K562 (cell line): ENCODE data around the gene COL4A2. TPM values are rescaled to one million over a fixed set of nuclear protein-coding genes. Genes with fewer than 3 reads are reported as not detected.

Experiments used
- ATAC-seq: fragments of 200-7000 bp; cut with Tn5 transposase; 3 replicates; pipeline ENCODE4 v1.9.1; 2020; ENCODE audit warnings: moderate library complexity
- BruUV-seq: library from RNA; stranded (reverse); fragments of 400-500 nt; replicated peaks from 2 replicates; lab custom pipeline; 2021; lab: Mats Ljungman, UMichigan
- CTCF ChIA-PET: fragments of 300-600 bp; formaldehyde crosslinking; extraction: SDS; loops from one replicate; lab custom pipeline; 2021; ENCODE audit warnings: low intra/inter-chr PET ratio; lab: Yijun Ruan, JAX
- POLR2A ChIA-PET: fragments of 300-600, 350-650 bp; sonication (Branson Sonifier 250); formaldehyde crosslinking; extraction: SDS; loops from one replicate; lab custom pipeline; 2021; ENCODE audit warnings: antibody characterized with exemption, inconsistent platforms; lab: Yijun Ruan, JAX
- DNase-seq, 4 experiments: peaks; one replicate each; pipeline versions ENCODE4 v3.0.0 to v3.0.0-alpha.2; 2011 to 2018; ENCODE audit warnings: low spot score in 3 of 4, mixed read lengths in 3 of 4; ENCODE audit errors: extremely low read depth in 1 of 4
- FAIRE-seq: peaks from 2 replicates; lab custom pipeline; 2011; peaks lifted over from hg19 to GRCh38; lab: Jason Lieb, UNC
- H2AFZ ChIP-seq: 2 replicates; pipeline ENCODE4 v1.6.0; 2011; ENCODE audit warnings: low read depth, low read length, control low read depth, inconsistent platforms
- H3K27ac ChIP-seq: fragments of 200-600 bp; 3 replicates; pipeline ENCODE4 v1.8.0; 2011; ENCODE audit warnings: low read depth, mild to moderate bottlenecking, control low read depth, inconsistent platforms, low read length, moderate library complexity, mixed read lengths; ENCODE audit errors: extremely low read depth
- H3K27me3 ChIP-seq, 2 experiments: fragments of 300-600 bp in 1 of 2; 2 replicates in 1 of 2; 3 replicates in 1 of 2; pipeline versions ENCODE4 v1.6.0 to v1.8.0; 2011; ENCODE audit warnings: inconsistent platforms in 2 of 2, low read length in 2 of 2, mild to moderate bottlenecking in 1 of 2, mixed read lengths in 1 of 2, moderate library complexity in 1 of 2; ENCODE audit not compliant: control insufficient read depth in 2 of 2, insufficient read depth in 2 of 2
- H3K36me3 ChIP-seq: fragments of 300-600 bp; 3 replicates; pipeline ENCODE4 v1.8.0; 2011; ENCODE audit warnings: mild to moderate bottlenecking, low read length, inconsistent platforms; ENCODE audit not compliant: control insufficient read depth, insufficient read depth
- H3K4me1 ChIP-seq, 2 experiments: fragments of 200-600 bp in 1 of 2; replicated peaks in 1 of 2; 2 replicates in 1 of 2; 3 replicates in 1 of 2; pipeline versions ENCODE4 v1.5.1 to v1.8.0; 2011; ENCODE audit warnings: inconsistent platforms in 2 of 2, low read length in 2 of 2, mild to moderate bottlenecking in 1 of 2, mixed read lengths in 1 of 2, moderate library complexity in 1 of 2; ENCODE audit not compliant: control insufficient read depth in 2 of 2, insufficient read depth in 2 of 2
- H3K4me2 ChIP-seq: 2 replicates; pipeline ENCODE4 v1.6.1; 2011; ENCODE audit warnings: low read length, control low read depth, inconsistent platforms, mixed read lengths; ENCODE audit not compliant: insufficient read depth
- H3K4me3 ChIP-seq: fragments of 200-600 bp; sonication (generic), shearing (Covaris generic); 2 replicates; pipeline ENCODE4 v1.5.1; 2016; ENCODE audit warnings: control low read depth, inconsistent platforms
- H3K79me2 ChIP-seq: fragments of 200-600 bp; 3 replicates; pipeline ENCODE4 v1.8.0; 2011; ENCODE audit warnings: low read length, inconsistent platforms; ENCODE audit not compliant: control insufficient read depth, insufficient read depth
- H3K9ac ChIP-seq, 2 experiments: 2 replicates each; pipeline versions ENCODE4 v1.6.0 to v1.6.1; 2011; ENCODE audit warnings: low read depth in 2 of 2, low read length in 2 of 2, control low read depth in 1 of 2, inconsistent platforms in 1 of 2, mild to moderate bottlenecking in 1 of 2, mixed read lengths in 1 of 2; ENCODE audit not compliant: insufficient read depth in 1 of 2
- H3K9me1 ChIP-seq: one replicate; pipeline ENCODE4 v1.6.0; 2011; ENCODE audit warnings: inconsistent platforms, mild to moderate bottlenecking, low read length, moderate library complexity; ENCODE audit not compliant: control insufficient read depth, insufficient read depth
- H3K9me3 ChIP-seq: replicated peaks from 2 replicates; pipeline ENCODE4 v1.5.1; 2011; ENCODE audit warnings: low read depth, low read length, inconsistent platforms; ENCODE audit not compliant: control insufficient read depth, insufficient read depth
- H4K20me1 ChIP-seq: replicated peaks from 2 replicates; pipeline ENCODE4 v1.6.1; 2011; ENCODE audit warnings: low read length, inconsistent platforms, mixed read lengths; ENCODE audit not compliant: control insufficient read depth, insufficient read depth
- BRD9 ChIP-seq: fragments of 450-650 bp; IDR thresholded peaks from 2 replicates; pipeline ENCODE4 v1.6.1; 2018; ENCODE audit warnings: low read depth; ENCODE audit not compliant: partially characterized antibody
- CBFB ChIP-seq: sonication (generic); formaldehyde crosslinking; IDR thresholded peaks from 2 replicates; pipeline ENCODE4 v1.4.0; 2020; ENCODE audit warnings: mild to moderate bottlenecking, missing genetic modification reagents
- MXI1 ChIP-seq: IDR thresholded peaks from 2 replicates; pipeline ENCODE4 v1.6.1; 2011; ENCODE audit warnings: low read depth, mild to moderate bottlenecking, improper control_type of control experiment, low read length
- WGBS: fragments of 100-300 bp; shearing (Covaris generic); methylation state at CpG from one replicate; pipeline ENCODE4 v1.1.6; 2016; ENCODE audit warnings: low coverage, mixed read lengths; ENCODE audit not compliant: insufficient coverage; ENCODE audit errors: missing lambda C conversion rate; 5-methylcytosine and 5-hydroxymethylcytosine counted together
- in situ Hi-C: fragments of 300-500 bp; cut with MboI; formaldehyde crosslinking; loops from 4 replicates; pipeline ENCODE4 v1.15.0; 2018; ENCODE audit warnings: inconsistent platforms, mixed read lengths
- intact Hi-C: fragments of 100-400 bp; cut with micrococcal nuclease; formaldehyde crosslinking; loops from 2 replicates; pipeline ENCODE4 v1.14.2; 2022
- polyA plus RNA-seq, 8 experiments: library from polyadenylated mRNA; depleted of rRNA in 4 of 8; stranded (reverse) in 5 of 8; unstranded in 3 of 8; fragments of >200 nt; fragmentation: Nextera tagmentation in 2 of 8; fragmentation: Illumina TruSeq in 1 of 8; extraction: Ambion mirVana in 2 of 8; extraction: Trizol in 1 of 8; gene quantifications; 2 replicates each; pipeline versions ENCODE4 v1.2.1 to v1.2.3, GENCODE V29; 2011 to 2014; ENCODE audit warnings: inconsistent platforms in 1 of 8, missing spikeins in 1 of 8
- total RNA-seq, 7 experiments: library from RNA; depleted of rRNA in 6 of 7; stranded (reverse); fragments of >200 nt in 6 of 7; fragmentation: Illumina TruSeq in 2 of 7; extraction: Trizol in 2 of 7; gene quantifications; 2 replicates each; pipeline versions ENCODE4 v1.2.1 to v1.2.3, GENCODE V29; 2011 to 2021; ENCODE audit warnings: low replicate concordance in 1 of 7

COL4A2 gene
- total and polyA plus RNA-seq, 9 of the 15 experiments (the other 6 are each of a cell fraction or from before 2014, with no cell fraction given): 0.13 to 15.2 (median 8.1) TPM

DNA sequence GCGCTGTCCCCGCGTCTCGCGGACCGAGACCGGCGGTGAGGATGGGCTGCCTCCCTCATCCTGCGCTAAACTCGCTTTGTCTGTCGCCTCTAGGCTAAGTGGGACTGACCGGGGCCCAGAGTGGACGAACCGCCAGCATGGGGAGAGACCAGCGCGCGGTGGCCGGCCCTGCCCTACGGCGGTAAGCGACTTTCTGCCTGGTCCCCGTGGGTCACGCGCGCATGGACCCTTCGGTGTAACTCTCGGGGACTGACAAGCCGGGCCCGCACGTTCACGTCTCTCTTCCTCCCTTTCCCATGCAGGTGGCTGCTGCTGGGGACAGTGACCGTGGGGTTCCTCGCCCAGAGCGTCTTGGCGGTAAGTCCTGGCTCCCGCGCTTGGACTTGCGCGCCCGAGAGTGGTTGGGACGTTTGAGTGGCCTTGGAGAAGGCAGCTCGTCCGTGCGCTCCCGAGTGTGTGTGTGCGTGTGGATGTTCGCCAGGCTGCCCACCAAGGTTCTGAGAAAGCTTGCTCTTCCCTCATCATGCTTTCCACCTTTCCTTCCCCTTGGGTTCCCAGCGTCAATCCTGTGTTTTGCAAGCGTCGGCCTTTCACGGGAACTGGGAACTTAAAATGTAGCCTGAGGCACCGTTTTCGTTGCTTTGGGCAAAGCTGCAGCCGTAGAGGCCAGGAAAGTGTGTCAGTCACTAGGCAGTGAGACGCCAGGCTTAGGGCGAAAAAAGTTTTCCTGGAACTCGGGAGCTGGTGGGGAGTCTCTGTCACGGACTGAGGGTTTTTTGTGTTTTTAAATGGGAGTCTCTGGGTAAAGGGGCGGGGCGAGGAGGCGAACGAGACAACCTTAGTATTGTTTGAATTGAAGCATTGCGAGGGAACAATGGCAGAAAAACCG is 927 bp downstream of the COL4A2 start:
- no peaks in the 10 kb centered on the region for H3K9me1 ChIP-seq
- H3K36me3 ChIP-seq: no peaks in the 10 kb centered on the region
- H3K27me3 ChIP-seq: peaks cover 8 to 48% of the 10 kb centered on the region in 2 experiments
- ChIA-PET CTCF (no interaction called here), POLR2A (interaction anchor here (0.5 kb wide), 1 partner anchor 827 kb away, joined by 3 read pairs; no protein-coding TSS in a partner anchor)
- no peak for DNase-seq
- H3K9ac ChIP-seq: no peak overlapping the region
- no peak for TF ChIP-seq BRD9
- TF ChIP-seq CBFB (CRISPR knock-in tag): no peak
- no peak for TF ChIP-seq MXI1
- H3K4me2 ChIP-seq: no peak overlapping the region
- intact Hi-C loops (no loop called here), in situ Hi-C loops (no loop called here)
- no peak overlapping the region for H3K4me3 ChIP-seq
- no peak overlapping the region for H3K27ac ChIP-seq
- H3K79me2 ChIP-seq: no peaks in the 10 kb centered on the region
- H3K4me1 ChIP-seq: no peaks in the 10 kb centered on the region; a peak in 1 of 5 replicates
- no peak for FAIRE-seq
- 12% methylated on average over 37 of the region's 64 CpGs for WGBS
- no peak overlapping the region for H2AFZ ChIP-seq
- ATAC-seq: no peak
- H3K9me3 ChIP-seq: no peaks in the 10 kb centered on the region
- H4K20me1 ChIP-seq: no peaks in the 10 kb centered on the region
- no TSS peak for BruUV-seq
